IMR-90 (cell line): ENCODE data around the gene BEND3.

Source experiments
- BHLHE40 ChIP-seq: fragments of 150-350 bp; IDR thresholded peaks from 2 replicates; pipeline ENCODE4 v1.6.1; 2016; ENCODE audit warnings: mild to moderate bottlenecking, low read depth, low read length
- CEBPB ChIP-seq: IDR thresholded peaks from 2 replicates; pipeline ENCODE4 v1.6.1; 2012; ENCODE audit warnings: low read depth, low read length, improper control_type of control experiment
- CHD1 ChIP-seq: IDR thresholded peaks from 2 replicates; pipeline ENCODE4 v1.6.1; 2012; ENCODE audit warnings: low read depth, low read length, improper control_type of control experiment
- MXI1 ChIP-seq: IDR thresholded peaks from 2 replicates; pipeline ENCODE4 v1.6.1; 2012; ENCODE audit warnings: low read depth, mild to moderate bottlenecking, low read length, moderate library complexity, borderline replicate concordance
- POLR2A ChIP-seq: IDR thresholded peaks from 2 replicates; pipeline ENCODE4 v1.6.1; 2012; ENCODE audit warnings: mild to moderate bottlenecking, low read depth, low read length
- RAD21 ChIP-seq: IDR thresholded peaks from 2 replicates; pipeline ENCODE4 v1.6.1; 2012; ENCODE audit warnings: low read length, improper control_type of control experiment
- RCOR1 ChIP-seq: IDR thresholded peaks from 2 replicates; pipeline ENCODE4 v1.6.1; 2012; ENCODE audit warnings: mild to moderate bottlenecking, low read length, improper control_type of control experiment; ENCODE audit not compliant: insufficient replicate concordance
- RFX5 ChIP-seq: IDR thresholded peaks from 2 replicates; pipeline ENCODE4 v1.8.0; 2012; ENCODE audit warnings: low read depth, mild to moderate bottlenecking, low read length, moderate library complexity
- SMC3 ChIP-seq: fragments of 150-350 bp; IDR thresholded peaks from 2 replicates; pipeline ENCODE4 v1.6.1; 2016; ENCODE audit warnings: low read depth, mild to moderate bottlenecking, antibody characterized with exemption, low read length, moderate library complexity
- TF ChIP-seq, protein P1 (sequence below): conservative IDR thresholded peaks from 2 replicates; pipeline ENCODE4 v1.5.1; 2012; ENCODE audit warnings: mild to moderate bottlenecking, low read depth, low read length, improper control_type of control experiment
- TF ChIP-seq, protein P2 (sequence below): fragments of 150-350 bp; IDR thresholded peaks from 2 replicates; pipeline ENCODE4 v1.6.1; 2017; ENCODE audit warnings: mild to moderate bottlenecking, antibody characterized with exemption, low read length, low read depth

DNA sequence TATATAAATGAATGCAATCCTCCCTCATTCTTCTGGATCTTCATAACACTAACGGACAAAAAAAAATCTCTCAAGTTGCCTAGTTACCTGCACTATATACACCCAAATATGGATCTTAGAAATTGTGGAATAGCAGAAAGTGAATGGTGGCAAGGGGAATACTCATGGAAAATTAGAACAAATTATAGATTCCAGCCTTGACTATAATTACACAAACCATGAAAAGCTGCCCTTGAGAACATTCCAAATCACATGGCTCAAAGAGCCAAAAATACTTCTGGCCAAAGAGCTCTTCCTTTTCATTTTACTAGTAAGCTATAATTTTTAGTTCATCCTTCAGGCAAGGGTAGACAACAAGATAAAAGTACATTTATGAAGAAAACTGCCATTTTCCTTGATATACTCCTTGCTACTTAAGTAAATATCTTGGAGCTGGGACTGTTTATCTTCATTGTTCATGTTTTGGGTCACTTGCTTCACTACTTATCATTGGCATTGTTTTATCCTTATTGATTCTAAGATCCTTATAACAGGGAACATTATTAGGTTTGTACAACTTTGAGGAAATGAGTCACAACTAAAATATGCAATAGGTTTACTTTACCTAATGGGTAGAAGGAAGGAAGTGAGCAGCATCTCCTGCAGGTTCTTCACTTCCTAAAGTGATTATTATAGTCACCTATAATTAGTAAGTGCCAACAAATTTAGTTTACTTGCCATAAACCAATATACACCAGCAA, 93.7 kb downstream of the BEND3 start:
- TF ChIP-seq, protein P1, sequence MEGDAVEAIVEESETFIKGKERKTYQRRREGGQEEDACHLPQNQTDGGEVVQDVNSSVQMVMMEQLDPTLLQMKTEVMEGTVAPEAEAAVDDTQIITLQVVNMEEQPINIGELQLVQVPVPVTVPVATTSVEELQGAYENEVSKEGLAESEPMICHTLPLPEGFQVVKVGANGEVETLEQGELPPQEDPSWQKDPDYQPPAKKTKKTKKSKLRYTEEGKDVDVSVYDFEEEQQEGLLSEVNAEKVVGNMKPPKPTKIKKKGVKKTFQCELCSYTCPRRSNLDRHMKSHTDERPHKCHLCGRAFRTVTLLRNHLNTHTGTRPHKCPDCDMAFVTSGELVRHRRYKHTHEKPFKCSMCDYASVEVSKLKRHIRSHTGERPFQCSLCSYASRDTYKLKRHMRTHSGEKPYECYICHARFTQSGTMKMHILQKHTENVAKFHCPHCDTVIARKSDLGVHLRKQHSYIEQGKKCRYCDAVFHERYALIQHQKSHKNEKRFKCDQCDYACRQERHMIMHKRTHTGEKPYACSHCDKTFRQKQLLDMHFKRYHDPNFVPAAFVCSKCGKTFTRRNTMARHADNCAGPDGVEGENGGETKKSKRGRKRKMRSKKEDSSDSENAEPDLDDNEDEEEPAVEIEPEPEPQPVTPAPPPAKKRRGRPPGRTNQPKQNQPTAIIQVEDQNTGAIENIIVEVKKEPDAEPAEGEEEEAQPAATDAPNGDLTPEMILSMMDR: no peak
- TF ChIP-seq RFX5: no peak
- TF ChIP-seq POLR2A: no peak
- TF ChIP-seq, protein P2, sequence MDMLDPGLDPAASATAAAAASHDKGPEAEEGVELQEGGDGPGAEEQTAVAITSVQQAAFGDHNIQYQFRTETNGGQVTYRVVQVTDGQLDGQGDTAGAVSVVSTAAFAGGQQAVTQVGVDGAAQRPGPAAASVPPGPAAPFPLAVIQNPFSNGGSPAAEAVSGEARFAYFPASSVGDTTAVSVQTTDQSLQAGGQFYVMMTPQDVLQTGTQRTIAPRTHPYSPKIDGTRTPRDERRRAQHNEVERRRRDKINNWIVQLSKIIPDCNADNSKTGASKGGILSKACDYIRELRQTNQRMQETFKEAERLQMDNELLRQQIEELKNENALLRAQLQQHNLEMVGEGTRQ: no peak
- TF ChIP-seq CEBPB: no peak
- no peak for TF ChIP-seq RAD21
- no peak for TF ChIP-seq BHLHE40
- TF ChIP-seq SMC3: no peak
- TF ChIP-seq MXI1: no peak
- TF ChIP-seq CHD1: no peak
- no peak for TF ChIP-seq RCOR1
